Measurements from ENCODE around the gene GPRC5C. TPM values are rescaled to one million over a fixed set of nuclear protein-coding genes. Genes with fewer than 3 reads are reported as not detected.
A peak's percentile ranks its signal among the peaks of the same experiment; 100 is the strongest.

Gene GPRC5C
- total and polyA plus RNA-seq, 9 of the 15 experiments (the other 6 are each of a cell fraction or from before 2014, with no cell fraction given) = 0.28 to 9.0 (median 4.1) TPM

GRCh38 chr17:74445158-74445557, 13.3 kb downstream of the GPRC5C start:
- Histone ChIP-seq H3K9ac (ENCODE audit: insufficient read depth in 1 of 2, low read depth in 2 of 2, low read length in 2 of 2) (no peak overlapping the region), H3K9me1 (ENCODE audit: control insufficient read depth, insufficient read depth, low read length) (no peaks in the 10 kb centered on the region), H3K4me1 (replicated peaks in 1 of 2; ENCODE audit: control insufficient read depth in 2 of 2, insufficient read depth in 2 of 2, low read length in 2 of 2) (peaks cover 7 to 28% of the 10 kb centered on the region in 2 experiments; a peak in 3 of 5 replicates), H3K9me3 (replicated peaks; ENCODE audit: control insufficient read depth, insufficient read depth, low read depth, low read length) (no peaks in the 10 kb centered on the region), H3K36me3 (ENCODE audit: control insufficient read depth, insufficient read depth, low read length) (no peaks in the 10 kb centered on the region), H3K79me2 (ENCODE audit: control insufficient read depth, insufficient read depth, low read length) (no peaks in the 10 kb centered on the region), H2AFZ (ENCODE audit: low read depth, low read length) (no peak overlapping the region), H3K4me2 (ENCODE audit: insufficient read depth, low read length) (no peak overlapping the region), H3K27me3 (ENCODE audit: control insufficient read depth in 2 of 2, insufficient read depth in 2 of 2, low read length in 2 of 2) (peaks cover 14 to 42% of the 10 kb centered on the region in 2 experiments; a peak in 4 of 5 replicates), H3K4me3 (no peak overlapping the region), H3K27ac (ENCODE audit: extremely low read depth, low read depth, low read length) (no peak overlapping the region), H4K20me1 (replicated peaks; ENCODE audit: control insufficient read depth, insufficient read depth, low read length) (no peaks in the 10 kb centered on the region)
- POLR2A ChIA-PET = interaction anchor here (0.6 to 1.0 kb wide), 4 partner anchors 27 to 221 kb away, joined by 3 to 4 read pairs (median 3); no protein-coding TSS in a partner anchor
- CTCF ChIA-PET (ENCODE audit: low intra/inter-chr PET ratio) = no interaction called here
- FAIRE-seq (no peak), DNase-seq (ENCODE audit: extremely low read depth in 1 of 4, low spot score in 3 of 4) (no peak), ATAC-seq (no peak)
- intact Hi-C loops (cut with micrococcal nuclease) (no loop called here), in situ Hi-C loops (cut with MboI) (no loop called here)
- 11% methylated on average over 7 of the region's 7 CpGs for WGBS (ENCODE audit: insufficient coverage, low coverage, missing lambda C conversion rate)
- TF ChIP-seq HDAC1 (IDR thresholded peaks at IDR 0.05) = no peak
- TF ChIP-seq ZNF384 (IDR thresholded peaks at IDR 0.05; ENCODE audit: low read depth, low read length) = peak; percentile 47; the same call in 1 of the 2 replicates
- 0 out of 2 replicates have a peak, but pooled peaks have one; percentile 29 for TF ChIP-seq TFAP4 (CRISPR knock-in tag; IDR thresholded peaks at IDR 0.05; ENCODE audit: borderline replicate concordance)
- no peak for TF ChIP-seq MECOM (CRISPR knock-in tag; IDR thresholded peaks at IDR 0.05)
- TF ChIP-seq BCL6 (CRISPR knock-in tag; IDR thresholded peaks at IDR 0.05) = no peak
- no peak for TF ChIP-seq CBX1 (IDR thresholded peaks at IDR 0.05; ENCODE audit: low read depth)
- no peak for TF ChIP-seq RAD21 (CRISPR knock-in tag; conservative IDR thresholded peaks at IDR 0.05 in 1 of 2, IDR thresholded peaks at IDR 0.05 in 1 of 2)
- no peak for TF ChIP-seq MAZ (CRISPR knock-in tag; conservative IDR thresholded peaks at IDR 0.05 in 1 of 2, IDR thresholded peaks at IDR 0.05 in 1 of 2)
- no TSS peak for BruUV-seq (replicated peaks)
